Embryonic facial prominence (tissue), 1 donor: ENCODE measurements around the gene HS1BP3.

Experiments used
- DNase-seq: peaks from one replicate; pipeline ENCODE4 v3.0.0-alpha.2; 2016; ENCODE audit errors: extremely low spot score

Gene HS1BP3

DNA sequence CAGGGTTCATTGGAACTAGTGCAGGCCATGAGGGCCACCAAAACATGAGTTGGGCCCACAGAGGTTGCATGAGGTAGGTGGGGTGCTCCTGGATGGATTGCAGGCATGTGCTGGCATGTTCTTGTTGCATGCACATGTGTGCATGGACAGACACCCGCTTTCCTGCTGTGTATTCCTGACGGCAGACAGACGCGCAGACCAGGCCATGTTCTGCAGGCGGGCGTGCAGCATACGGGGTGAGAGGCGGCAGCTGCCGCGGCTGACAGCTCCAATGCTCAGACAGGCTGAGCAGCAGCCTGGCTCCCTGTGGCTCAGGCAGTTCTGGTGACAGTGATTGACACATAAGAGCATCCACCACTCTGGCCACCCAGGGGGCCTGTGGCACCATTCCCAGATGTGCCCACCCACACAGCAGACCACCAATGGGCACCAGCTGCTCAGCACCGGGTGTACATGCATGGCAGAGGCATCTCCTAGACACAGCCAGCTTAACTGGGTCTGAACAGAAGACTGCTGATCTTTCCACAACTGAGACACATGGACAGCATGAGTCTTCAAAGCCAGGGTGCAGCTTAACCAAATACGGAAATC, 21.2 kb downstream of the HS1BP3 start:
- no peak for DNase-seq

GRCh38 chr2:20629181-20629580, 21.7 kb downstream of the HS1BP3 start:
- DNase-seq = no peak

- DNase-seq = no peak
Observed at GRCh38 chr2:20627712-20628380, 23.1 kb downstream of the HS1BP3 start.

DNA sequence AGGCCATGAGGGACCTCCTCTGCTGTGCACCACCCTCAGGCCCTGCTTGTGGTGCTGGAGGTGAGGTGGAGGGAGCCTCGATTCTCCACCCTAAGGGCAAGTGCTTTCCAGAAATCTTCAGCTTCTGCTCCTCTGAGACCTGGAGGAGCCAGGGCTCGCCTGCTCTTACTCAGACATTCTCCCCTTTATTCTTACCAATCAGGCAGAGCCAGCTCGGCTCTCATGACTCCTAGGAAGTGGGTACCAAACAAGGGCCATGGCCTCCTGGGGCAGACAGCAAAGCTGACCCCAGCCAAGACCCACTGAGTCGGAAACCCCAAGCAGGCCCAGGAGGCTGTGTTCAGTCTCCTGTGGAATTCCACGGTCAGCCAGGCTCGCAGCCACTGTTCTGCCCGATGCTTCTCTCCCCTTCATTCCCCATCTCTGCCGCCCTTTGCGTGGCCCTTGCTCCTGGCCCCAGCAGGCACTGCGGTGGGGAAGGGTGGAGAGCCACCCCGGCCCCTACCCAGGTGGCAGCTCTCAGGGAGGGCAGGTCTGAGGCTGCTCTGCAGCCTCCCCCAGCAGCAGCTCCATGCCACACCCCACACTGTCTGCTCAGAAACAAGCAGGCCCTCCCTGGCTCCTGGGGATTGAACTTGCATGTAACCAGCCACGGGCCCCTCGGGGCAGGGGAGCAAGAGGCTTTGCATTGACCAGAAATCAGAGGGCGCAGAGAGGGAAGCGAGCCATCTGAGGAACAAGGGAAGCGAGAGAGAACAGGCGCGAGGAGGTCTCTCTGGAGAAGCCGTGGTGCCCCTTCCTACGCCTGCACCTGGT, 24.0 kb downstream of the HS1BP3 start:
- no peak for DNase-seq

DNA sequence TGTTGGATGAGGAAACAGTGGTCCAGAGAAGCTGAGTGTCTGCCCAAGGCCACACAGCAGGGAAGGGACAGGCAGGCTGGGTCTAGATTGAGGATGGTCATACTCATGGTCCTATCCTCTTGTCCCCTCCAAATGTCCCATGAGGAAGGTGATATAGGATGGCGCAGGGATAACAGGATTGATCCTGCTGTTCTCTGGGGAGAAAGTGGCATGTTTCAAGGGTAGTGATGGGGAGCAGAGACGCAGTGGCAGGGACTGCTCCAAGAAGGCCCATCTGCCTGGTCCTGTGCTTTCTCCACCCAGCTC, 24.6 kb downstream of the HS1BP3 start:
- DNase-seq = no peak

- no peak for DNase-seq
Observed at GRCh38 chr2:20625491-20626391, 25.2 kb downstream of the HS1BP3 start.

DNA sequence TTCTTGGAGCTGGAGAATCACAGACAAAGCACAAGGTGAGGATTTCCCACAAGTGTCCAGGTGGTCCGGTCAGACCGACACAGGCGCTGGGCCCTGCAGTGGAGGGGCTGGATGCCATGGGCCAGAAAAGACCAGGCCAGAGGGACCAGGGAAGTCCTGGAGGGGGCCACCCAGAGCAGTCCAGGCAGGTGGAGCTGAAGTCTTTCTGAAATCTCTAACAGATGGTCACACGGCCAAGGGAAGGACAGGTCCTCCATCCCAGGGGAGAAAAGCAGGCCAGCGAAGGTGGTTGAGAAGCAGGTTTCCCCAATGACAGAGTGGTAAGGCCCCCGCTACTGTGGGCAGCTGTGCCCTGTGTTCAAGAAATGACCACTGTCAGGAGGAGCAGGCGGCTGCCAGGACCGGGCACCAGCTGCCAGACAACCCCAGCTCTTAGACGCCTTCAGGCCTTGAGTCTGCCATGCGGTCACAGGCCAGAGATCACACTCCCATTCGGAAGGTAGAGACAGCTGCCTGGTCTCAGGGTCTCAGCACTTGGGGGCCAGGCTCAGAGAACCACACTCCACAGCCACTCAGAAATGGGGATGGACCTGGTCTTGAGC, 25.9 kb downstream of the HS1BP3 start:
- DNase-seq = no peak

GRCh38 chr2:20624156-20624883, 26.6 kb downstream of the HS1BP3 start:
- DNase-seq = no peak

- no peak for DNase-seq
Observed at GRCh38 chr2:20623741-20624155, 27.1 kb downstream of the HS1BP3 start.

- DNase-seq = no peak
Observed at GRCh38 chr2:20623241-20623640, 27.7 kb downstream of the HS1BP3 start.

DNA sequence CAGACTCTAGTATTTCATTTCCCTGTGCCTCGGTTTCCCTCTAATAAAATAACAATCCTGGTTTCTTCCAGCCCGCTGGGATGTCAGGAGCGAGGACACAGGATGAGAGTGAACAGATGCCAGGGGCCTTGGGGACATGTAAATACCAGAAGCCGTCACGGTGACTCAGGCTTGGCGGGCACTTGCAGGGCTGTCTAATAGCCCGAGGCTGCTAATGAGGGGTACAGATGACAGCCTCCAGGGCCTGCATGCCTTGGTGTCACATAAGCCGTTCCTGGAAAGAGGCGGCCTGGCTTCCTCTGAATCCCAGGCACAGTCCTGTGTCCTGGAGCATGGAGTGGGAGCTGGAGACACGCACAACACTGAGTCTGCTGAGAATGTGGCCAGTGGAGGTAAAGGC, 28.2 kb downstream of the HS1BP3 start:
- DNase-seq = no peak

GRCh38 chr2:20622296-20622686, 28.6 kb downstream of the HS1BP3 start:
- DNase-seq = no peak

DNA sequence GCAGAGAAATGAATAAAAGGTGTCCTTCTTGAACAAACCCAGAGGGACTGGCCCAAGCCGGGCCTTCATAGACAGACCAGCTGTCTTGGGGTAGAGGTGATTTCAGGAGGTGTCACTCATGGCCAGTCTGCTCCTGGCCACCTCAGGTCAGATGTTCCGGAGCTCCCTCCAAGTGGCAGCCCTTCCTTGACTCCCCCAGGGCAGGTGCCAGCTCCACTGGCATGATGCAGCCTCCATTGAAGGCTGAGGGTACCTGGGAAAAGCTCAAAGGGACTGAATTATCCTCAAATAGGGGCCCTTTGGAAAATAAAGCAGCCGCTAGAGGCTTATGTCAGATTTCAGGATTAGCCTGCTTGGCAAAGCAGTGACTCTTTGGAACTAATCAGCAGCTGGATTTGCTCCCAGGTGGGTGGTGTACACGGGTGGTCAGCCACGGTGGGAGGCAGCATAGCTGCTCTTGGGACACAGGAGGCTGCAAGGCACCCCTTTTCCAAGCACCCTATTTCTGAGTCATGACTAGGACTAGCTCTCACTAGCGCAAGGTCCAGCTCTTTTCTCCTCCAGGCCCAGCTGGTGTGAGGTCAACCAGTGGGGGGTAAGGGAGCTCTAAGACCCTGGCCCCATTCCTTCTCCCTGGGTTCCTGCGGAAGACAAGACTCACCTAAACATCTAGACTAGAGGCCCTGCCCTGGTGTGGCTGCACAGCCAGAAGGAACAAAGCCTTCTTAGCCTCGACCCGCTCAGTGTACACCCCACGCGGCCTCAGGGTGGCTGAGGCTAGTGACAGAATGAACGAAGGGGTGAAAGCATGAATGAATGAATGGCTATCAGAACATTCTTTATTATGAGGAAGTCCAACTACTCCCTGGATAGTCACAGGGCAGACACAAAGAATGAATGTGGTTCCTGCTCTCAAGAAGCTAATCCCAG, 29.3 kb downstream of the HS1BP3 start:
- DNase-seq = no peak

DNA sequence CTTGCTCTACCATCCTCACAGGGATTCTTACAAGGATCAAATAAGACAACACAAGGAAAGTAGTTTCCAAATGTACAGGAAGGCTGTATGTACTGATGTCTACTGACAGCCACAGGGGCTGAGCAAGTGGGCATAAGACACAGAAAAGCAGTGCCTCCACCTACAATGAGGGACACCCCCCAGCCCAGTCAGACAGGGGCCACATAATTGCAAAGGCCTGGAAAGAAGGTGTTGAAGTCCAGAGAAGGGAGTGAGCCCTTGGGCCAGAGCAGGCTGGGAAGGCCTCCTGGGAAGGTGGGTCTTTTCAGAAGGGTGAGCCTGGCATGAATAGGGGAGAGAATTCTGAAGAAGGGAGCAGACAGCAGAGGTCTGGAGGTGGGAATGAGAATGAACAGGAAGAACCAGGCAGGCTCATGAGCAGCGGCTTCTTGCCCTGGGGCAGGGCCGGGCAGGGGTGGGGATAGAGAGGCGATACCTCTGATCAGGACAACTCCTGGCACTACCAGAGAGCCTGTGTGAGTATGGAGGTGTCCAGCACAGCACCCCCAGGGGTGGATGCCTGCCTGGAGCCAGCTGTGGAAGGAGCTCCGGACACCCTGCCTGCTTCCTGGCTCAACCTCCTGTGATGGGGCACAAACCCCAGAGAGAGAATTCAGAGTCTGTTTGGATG, 30.1 kb downstream of the HS1BP3 start:
- no peak for DNase-seq

GRCh38 chr2:20620271-20620681, 30.6 kb downstream of the HS1BP3 start:
- no peak for DNase-seq

DNA sequence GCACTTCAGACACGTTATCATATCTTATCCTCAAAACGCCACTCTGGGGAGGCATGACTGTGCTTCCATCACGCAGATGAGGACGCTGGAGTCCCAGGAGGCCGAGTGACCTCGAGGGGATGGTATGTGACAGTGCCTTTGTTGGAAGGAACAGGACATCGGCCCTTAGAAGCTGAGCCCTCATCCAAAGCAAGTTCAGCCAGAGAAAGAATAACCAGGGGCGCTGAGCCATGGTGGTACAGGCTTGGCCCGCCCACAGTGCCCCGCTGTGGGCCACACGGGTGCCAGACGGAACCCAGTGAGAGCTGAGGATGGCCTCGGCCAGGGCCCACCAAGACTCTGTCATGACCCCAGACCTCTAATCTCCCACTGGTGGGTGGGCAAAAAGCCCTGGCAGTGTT, 31.3 kb downstream of the HS1BP3 start:
- DNase-seq = no peak

- no peak for DNase-seq
Observed at GRCh38 chr2:20618886-20619521, 31.9 kb downstream of the HS1BP3 start.

DNA sequence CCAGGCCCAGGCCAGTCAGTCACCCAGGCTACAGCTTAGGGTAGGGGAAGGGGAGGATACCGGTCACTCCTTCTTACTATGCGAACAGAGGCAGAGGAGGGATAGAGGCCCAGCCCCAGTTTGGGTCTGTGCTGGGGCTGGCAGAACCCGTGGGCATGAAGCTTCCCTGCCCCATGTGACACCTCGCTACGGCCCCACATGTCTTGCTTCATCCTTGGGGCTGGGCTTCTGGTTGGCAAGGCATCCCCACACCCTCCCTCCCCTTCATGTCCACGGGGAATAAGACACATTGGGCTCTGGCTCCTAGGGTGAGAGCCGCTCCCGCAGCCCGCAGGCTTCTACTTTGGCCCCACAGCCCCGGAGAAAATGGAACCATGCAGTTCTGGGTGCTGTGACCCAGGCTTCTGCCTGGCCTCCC, 32.4 kb downstream of the HS1BP3 start:
- no peak for DNase-seq
